ENCODE measurements around the gene NMT1.

DNA sequence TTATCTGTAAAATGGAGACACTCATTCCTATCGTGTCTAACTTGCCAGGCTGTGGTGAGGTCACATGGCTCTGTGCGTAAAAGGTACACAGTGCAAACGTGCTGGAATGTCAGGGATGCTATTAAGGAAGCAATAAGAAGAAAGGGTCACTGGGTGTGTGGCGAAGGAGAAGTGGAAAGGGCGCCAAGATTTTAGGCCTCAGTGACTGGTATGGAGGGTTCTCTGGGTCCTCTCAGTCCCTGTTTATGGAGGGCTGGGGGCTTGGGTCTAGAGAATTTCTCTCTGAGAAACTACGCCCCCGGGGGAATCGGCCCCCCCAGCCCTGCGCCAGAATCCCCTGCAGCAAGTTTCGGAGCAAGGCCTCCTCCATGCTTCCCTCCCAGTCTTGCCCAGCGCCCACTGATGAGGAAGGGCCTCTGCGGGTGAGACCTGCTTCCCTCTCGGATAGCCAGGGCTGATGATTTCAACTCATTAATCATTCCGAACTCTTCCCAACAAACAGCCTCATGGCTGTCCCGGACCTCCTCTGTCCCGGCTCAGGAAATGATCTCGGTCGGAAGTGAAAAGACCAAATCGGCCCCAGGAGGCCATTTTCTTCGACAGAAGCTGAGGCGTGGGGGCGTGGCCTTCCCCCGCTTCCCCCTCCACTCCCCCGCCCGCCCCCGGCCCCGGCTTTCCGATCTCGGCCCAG lies 85.9 kb downstream of the NMT1 start:
- TF ChIP-seq, protein P1, sequence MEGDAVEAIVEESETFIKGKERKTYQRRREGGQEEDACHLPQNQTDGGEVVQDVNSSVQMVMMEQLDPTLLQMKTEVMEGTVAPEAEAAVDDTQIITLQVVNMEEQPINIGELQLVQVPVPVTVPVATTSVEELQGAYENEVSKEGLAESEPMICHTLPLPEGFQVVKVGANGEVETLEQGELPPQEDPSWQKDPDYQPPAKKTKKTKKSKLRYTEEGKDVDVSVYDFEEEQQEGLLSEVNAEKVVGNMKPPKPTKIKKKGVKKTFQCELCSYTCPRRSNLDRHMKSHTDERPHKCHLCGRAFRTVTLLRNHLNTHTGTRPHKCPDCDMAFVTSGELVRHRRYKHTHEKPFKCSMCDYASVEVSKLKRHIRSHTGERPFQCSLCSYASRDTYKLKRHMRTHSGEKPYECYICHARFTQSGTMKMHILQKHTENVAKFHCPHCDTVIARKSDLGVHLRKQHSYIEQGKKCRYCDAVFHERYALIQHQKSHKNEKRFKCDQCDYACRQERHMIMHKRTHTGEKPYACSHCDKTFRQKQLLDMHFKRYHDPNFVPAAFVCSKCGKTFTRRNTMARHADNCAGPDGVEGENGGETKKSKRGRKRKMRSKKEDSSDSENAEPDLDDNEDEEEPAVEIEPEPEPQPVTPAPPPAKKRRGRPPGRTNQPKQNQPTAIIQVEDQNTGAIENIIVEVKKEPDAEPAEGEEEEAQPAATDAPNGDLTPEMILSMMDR (IDR thresholded peaks at IDR 0.05): no peak
- peak; percentile 1 for TF ChIP-seq POLR2A (IDR thresholded peaks at IDR 0.05)
- TF ChIP-seq POLR2AphosphoS5 (IDR thresholded peaks at IDR 0.05): peak in 1 of 3 donors; percentile 7
